ENCODE data around the gene ADGRV1.
A peak's percentile ranks its signal among the peaks of the same experiment; 100 is the strongest.

ADGRV1 gene

GRCh38 chr5:90558344-90559192 lies at the start of gene ADGRV1:
Gene ADGRV1 (plus strand): TSS chr5:90558797. CDS start chr5:90558896, 99 bp downstream.
- no peak for DNase-seq (ENCODE audit: low read depth in 2 of 3, low spot score in 2 of 3)

GRCh38 chr5:90510438-90510837 lies 48.2 kb upstream of the ADGRV1 start:
- DNase-seq (ENCODE audit: low read depth in 2 of 3, low spot score in 2 of 3) = no peak

GRCh38 chr5:90514520-90514919 lies 44.1 kb upstream of the ADGRV1 start:
- no peak for DNase-seq (ENCODE audit: low read depth in 2 of 3, low spot score in 2 of 3)

- no peak for DNase-seq (ENCODE audit: low read depth in 2 of 3, low spot score in 2 of 3)
Measured at GRCh38 chr5:90518661-90519060, 39.9 kb upstream of the ADGRV1 start.

- no peak for DNase-seq (ENCODE audit: low read depth in 2 of 3, low spot score in 2 of 3)
Measured at GRCh38 chr5:90519081-90519480, 39.5 kb upstream of the ADGRV1 start.

GRCh38 chr5:90528601-90529193 lies 29.9 kb upstream of the ADGRV1 start:
- no peak for DNase-seq (ENCODE audit: low read depth in 2 of 3, low spot score in 2 of 3)

- DNase-seq (ENCODE audit: low read depth in 2 of 3, low spot score in 2 of 3) = peak; percentile 80 to 93 (median 83)
Measured at GRCh38 chr5:90529194-90529938, 29.2 kb upstream of the ADGRV1 start, which contains the start of gene LYSMD3. Gene LYSMD3 (minus strand): TSS chr5:90529584. CDS start chr5:90525289, 4,295 bp downstream.

- DNase-seq (ENCODE audit: low read depth in 2 of 3, low spot score in 2 of 3) = peak in 1 of 3 experiments; percentile 18
Measured at GRCh38 chr5:90529939-90530677, 28.5 kb upstream of the ADGRV1 start.

GRCh38 chr5:90530736-90531487 lies 27.7 kb upstream of the ADGRV1 start:
- no peak for DNase-seq (ENCODE audit: low read depth in 2 of 3, low spot score in 2 of 3)

GRCh38 chr5:90533794-90534193 lies 24.8 kb upstream of the ADGRV1 start:
- DNase-seq (ENCODE audit: low read depth in 2 of 3, low spot score in 2 of 3) = no peak

- no peak for DNase-seq (ENCODE audit: low read depth in 2 of 3, low spot score in 2 of 3)
Measured at GRCh38 chr5:90534922-90535321, 23.7 kb upstream of the ADGRV1 start.

- no peak for DNase-seq (ENCODE audit: low read depth in 2 of 3, low spot score in 2 of 3)
Measured at GRCh38 chr5:90542827-90543519, 15.6 kb upstream of the ADGRV1 start.

- no peak for DNase-seq (ENCODE audit: low read depth in 2 of 3, low spot score in 2 of 3)
Measured at GRCh38 chr5:90545511-90545910, 13.1 kb upstream of the ADGRV1 start.

- DNase-seq (ENCODE audit: low read depth in 2 of 3, low spot score in 2 of 3) = no peak
Measured at GRCh38 chr5:90546216-90546837, 12.3 kb upstream of the ADGRV1 start.

- no peak for DNase-seq (ENCODE audit: low read depth in 2 of 3, low spot score in 2 of 3)
Measured at GRCh38 chr5:90547072-90547536, 11.5 kb upstream of the ADGRV1 start.

- DNase-seq (ENCODE audit: low read depth in 2 of 3, low spot score in 2 of 3) = no peak
Measured at GRCh38 chr5:90548069-90548593, 10.5 kb upstream of the ADGRV1 start.

- DNase-seq (ENCODE audit: low read depth in 2 of 3, low spot score in 2 of 3) = no peak
Measured at GRCh38 chr5:90549223-90549622, 9.4 kb upstream of the ADGRV1 start.

GRCh38 chr5:90549729-90550275 lies 8.8 kb upstream of the ADGRV1 start:
- DNase-seq (ENCODE audit: low read depth in 2 of 3, low spot score in 2 of 3) = no peak

GRCh38 chr5:90550963-90551362 lies 7.6 kb upstream of the ADGRV1 start:
- DNase-seq (ENCODE audit: low read depth in 2 of 3, low spot score in 2 of 3) = no peak

Data from activated CD8-positive, alpha-beta memory T cell treated with anti-CD3 and anti-CD28 coated beads for 48 hours (primary cell).